Measurements from ENCODE around the gene DDX10.

DDX10 gene

GRCh38 chr11:108891143-108891542, 226.3 kb downstream of the DDX10 start:
- Histone ChIP-seq H2AFZ (ENCODE audit: low read depth, low read length) (no peak overlapping the region), H3K27me3 (ENCODE audit: insufficient read depth, low read length, poor library complexity) (no peaks in the 10 kb centered on the region), H3K4me3 (ENCODE audit: low read depth in 1 of 2, low read length in 2 of 2) (no peak overlapping the region), H3K36me3 (ENCODE audit: insufficient read depth, low read length) (no peaks in the 10 kb centered on the region), H3K27ac (ENCODE audit: low read length) (no peak overlapping the region), H3K79me2 (ENCODE audit: insufficient read depth, low read length) (no peaks in the 10 kb centered on the region), H3K9ac (ENCODE audit: low read depth, low read length) (no peak overlapping the region), H3K4me2 (ENCODE audit: insufficient read depth, low read length) (no peak overlapping the region), H4K20me1 (ENCODE audit: insufficient read depth, low read length) (no peaks in the 10 kb centered on the region), H3K4me1 (ENCODE audit: insufficient read depth, low read length) (peaks cover 18% of the 10 kb centered on the region), H3K9me3 (ENCODE audit: insufficient read depth, low read length, severe bottlenecking) (peaks cover 2% of the 10 kb centered on the region)
- DNase-seq = no peak
- no peak for ATAC-seq (ENCODE audit: insufficient read depth, low read depth)
- no peak for TF ChIP-seq EZH2 (IDR thresholded peaks at IDR 0.05; ENCODE audit: borderline replicate concordance, low read depth, low read length, severe bottlenecking)
- TF ChIP-seq, protein P1, sequence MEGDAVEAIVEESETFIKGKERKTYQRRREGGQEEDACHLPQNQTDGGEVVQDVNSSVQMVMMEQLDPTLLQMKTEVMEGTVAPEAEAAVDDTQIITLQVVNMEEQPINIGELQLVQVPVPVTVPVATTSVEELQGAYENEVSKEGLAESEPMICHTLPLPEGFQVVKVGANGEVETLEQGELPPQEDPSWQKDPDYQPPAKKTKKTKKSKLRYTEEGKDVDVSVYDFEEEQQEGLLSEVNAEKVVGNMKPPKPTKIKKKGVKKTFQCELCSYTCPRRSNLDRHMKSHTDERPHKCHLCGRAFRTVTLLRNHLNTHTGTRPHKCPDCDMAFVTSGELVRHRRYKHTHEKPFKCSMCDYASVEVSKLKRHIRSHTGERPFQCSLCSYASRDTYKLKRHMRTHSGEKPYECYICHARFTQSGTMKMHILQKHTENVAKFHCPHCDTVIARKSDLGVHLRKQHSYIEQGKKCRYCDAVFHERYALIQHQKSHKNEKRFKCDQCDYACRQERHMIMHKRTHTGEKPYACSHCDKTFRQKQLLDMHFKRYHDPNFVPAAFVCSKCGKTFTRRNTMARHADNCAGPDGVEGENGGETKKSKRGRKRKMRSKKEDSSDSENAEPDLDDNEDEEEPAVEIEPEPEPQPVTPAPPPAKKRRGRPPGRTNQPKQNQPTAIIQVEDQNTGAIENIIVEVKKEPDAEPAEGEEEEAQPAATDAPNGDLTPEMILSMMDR (IDR thresholded peaks at IDR 0.05; ENCODE audit: borderline replicate concordance, extremely low read depth, low read length, poor library complexity, severe bottlenecking) = no peak

DNA sequence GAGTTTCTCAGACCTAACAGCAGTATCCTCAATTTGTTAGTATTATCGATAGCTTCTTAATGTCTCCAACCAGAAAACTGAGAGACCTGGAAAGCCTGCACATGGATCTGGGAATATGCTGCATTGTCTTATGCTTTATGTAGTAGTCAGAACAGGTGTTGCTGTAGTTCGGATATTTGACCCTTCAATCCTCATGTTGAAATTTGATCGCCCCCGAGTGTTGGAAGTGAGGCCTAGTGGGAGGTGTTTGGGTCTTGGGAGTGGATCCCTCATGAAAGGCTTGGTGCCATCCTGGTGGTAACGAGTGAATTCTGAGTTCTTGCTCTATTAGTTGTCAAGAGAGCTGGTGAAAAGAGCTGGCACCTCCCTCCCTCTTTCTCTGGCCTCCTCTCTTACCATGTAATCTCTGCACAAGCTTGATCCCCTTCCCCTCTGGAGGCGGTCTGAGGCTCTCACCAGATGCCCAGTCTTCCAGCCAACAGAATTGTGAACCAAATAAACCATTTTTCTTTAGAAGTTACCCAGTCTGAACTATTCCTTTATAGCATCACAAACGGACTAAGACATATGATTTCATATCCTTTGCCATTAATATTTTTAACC, 227.1 kb downstream of the DDX10 start:
- Histone ChIP-seq H3K9me3 (ENCODE audit: insufficient read depth, low read length, severe bottlenecking) (peaks cover 5% of the 10 kb centered on the region), H3K4me2 (ENCODE audit: insufficient read depth, low read length) (no peak overlapping the region), H3K4me1 (ENCODE audit: insufficient read depth, low read length) (peaks cover 14% of the 10 kb centered on the region), H3K79me2 (ENCODE audit: insufficient read depth, low read length) (no peaks in the 10 kb centered on the region), H2AFZ (ENCODE audit: low read depth, low read length) (no peak overlapping the region), H3K4me3 (ENCODE audit: low read depth in 1 of 2, low read length in 2 of 2) (no peak overlapping the region), H3K27ac (ENCODE audit: low read length) (no peak overlapping the region), H4K20me1 (ENCODE audit: insufficient read depth, low read length) (no peaks in the 10 kb centered on the region), H3K36me3 (ENCODE audit: insufficient read depth, low read length) (peaks cover 1% of the 10 kb centered on the region; the same call in 1 of the 2 replicates), H3K27me3 (ENCODE audit: insufficient read depth, low read length, poor library complexity) (no peaks in the 10 kb centered on the region), H3K9ac (ENCODE audit: low read depth, low read length) (no peak overlapping the region)
- ATAC-seq (ENCODE audit: insufficient read depth, low read depth) (no peak), DNase-seq (no peak)
- TF ChIP-seq, protein P1 (IDR thresholded peaks at IDR 0.05; ENCODE audit: borderline replicate concordance, extremely low read depth, low read length, poor library complexity, severe bottlenecking) = no peak
- no peak for TF ChIP-seq EZH2 (IDR thresholded peaks at IDR 0.05; ENCODE audit: borderline replicate concordance, low read depth, low read length, severe bottlenecking)

DNA sequence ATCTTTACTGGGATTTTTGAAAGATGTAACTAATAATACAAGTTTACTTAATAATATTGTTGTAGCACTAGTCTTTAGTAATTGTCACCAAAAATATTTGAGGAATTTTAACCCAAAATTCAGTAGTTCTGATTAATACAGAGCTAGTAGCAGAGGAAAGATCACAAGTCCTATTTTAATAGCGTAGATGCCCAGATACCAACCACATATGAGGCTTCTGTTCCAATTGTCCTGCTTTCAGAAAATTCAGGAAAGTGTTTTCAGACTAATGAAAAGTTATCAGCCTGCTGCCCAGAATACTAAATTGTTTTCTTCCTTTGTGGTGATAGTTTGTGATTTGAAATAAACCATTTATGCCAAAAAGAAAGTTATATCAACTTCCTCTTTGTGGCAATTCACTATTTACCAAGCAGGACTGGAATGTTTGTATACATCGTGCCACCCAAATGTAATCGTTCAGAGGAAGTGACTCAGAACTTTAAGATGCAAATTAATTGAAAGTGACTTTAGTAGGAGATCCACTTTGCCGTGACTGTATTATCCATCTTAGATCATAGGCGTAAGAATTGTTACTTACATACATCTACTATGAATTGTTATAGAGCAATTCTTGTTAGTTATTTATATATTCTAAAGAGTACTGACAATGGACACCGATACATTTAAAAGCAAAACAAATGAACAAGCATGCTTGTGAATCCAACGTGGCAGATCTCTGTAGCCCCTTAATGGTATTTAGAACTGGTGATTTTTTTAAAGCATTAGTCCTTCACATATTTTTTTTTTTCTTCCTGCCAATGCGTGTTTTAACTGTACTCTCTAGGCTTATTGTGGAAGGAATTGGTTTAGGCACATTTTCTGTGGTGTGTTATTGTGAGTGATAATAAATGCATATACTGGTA, 231.0 kb downstream of the DDX10 start:
- H3K4me3 ChIP-seq (ENCODE audit: low read depth in 1 of 2, low read length in 2 of 2) = no peak overlapping the region
- H3K27me3 ChIP-seq (ENCODE audit: insufficient read depth, low read length, poor library complexity) = no peaks in the 10 kb centered on the region
- peaks cover 8% of the 10 kb centered on the region; the same call in 1 of the 2 replicates for H3K36me3 ChIP-seq (ENCODE audit: insufficient read depth, low read length)
- H3K4me1 ChIP-seq (ENCODE audit: insufficient read depth, low read length) = no peaks in the 10 kb centered on the region
- no peak for ATAC-seq (ENCODE audit: insufficient read depth, low read depth)
- no peak overlapping the region for H3K4me2 ChIP-seq (ENCODE audit: insufficient read depth, low read length)
- TF ChIP-seq EZH2 (IDR thresholded peaks at IDR 0.05; ENCODE audit: borderline replicate concordance, low read depth, low read length, severe bottlenecking) = no peak
- TF ChIP-seq, protein P1 (IDR thresholded peaks at IDR 0.05; ENCODE audit: borderline replicate concordance, extremely low read depth, low read length, poor library complexity, severe bottlenecking) = no peak
- H2AFZ ChIP-seq (ENCODE audit: low read depth, low read length) = no peak overlapping the region
- no peak overlapping the region for H3K9ac ChIP-seq (ENCODE audit: low read depth, low read length)
- no peaks in the 10 kb centered on the region for H3K79me2 ChIP-seq (ENCODE audit: insufficient read depth, low read length)
- no peak for DNase-seq
- H3K27ac ChIP-seq (ENCODE audit: low read length) = no peak overlapping the region
- H4K20me1 ChIP-seq (ENCODE audit: insufficient read depth, low read length) = no peaks in the 10 kb centered on the region
- H3K9me3 ChIP-seq (ENCODE audit: insufficient read depth, low read length, severe bottlenecking) = peaks cover 22% of the 10 kb centered on the region
